ENCODE measurements around the gene LRRC27. TPM values are rescaled to one million over a fixed set of nuclear protein-coding genes. Genes with fewer than 3 reads are reported as not detected.
A peak's percentile ranks its signal among the peaks of the same experiment; 100 is the strongest.

The LRRC27 gene
- total RNA-seq, 2 experiments from 2014 or later: 3.3 to 3.8 TPM

GRCh38 chr10:132401401-132402118, 69.6 kb downstream of the LRRC27 start:
- ChIA-PET CTCF (no interaction called here), POLR2A (no interaction called here)
- no peaks in the 10 kb centered on the region for H3K9me3 Mint-ChIP-seq (ENCODE audit: insufficient read depth)
- H3K4me3 Mint-ChIP-seq: no peak overlapping the region
- ATAC-seq: no peak
- DNase-seq: no peak
- H3K27me3 Mint-ChIP-seq (ENCODE audit: low read depth): no peaks in the 10 kb centered on the region
- no peak overlapping the region for H3K27ac Mint-ChIP-seq
- peaks cover 16% of the 10 kb centered on the region for H3K4me1 Mint-ChIP-seq (ENCODE audit: low read depth)
- peaks cover 10% of the 10 kb centered on the region for H3K36me3 Mint-ChIP-seq (ENCODE audit: low read depth)

DNA sequence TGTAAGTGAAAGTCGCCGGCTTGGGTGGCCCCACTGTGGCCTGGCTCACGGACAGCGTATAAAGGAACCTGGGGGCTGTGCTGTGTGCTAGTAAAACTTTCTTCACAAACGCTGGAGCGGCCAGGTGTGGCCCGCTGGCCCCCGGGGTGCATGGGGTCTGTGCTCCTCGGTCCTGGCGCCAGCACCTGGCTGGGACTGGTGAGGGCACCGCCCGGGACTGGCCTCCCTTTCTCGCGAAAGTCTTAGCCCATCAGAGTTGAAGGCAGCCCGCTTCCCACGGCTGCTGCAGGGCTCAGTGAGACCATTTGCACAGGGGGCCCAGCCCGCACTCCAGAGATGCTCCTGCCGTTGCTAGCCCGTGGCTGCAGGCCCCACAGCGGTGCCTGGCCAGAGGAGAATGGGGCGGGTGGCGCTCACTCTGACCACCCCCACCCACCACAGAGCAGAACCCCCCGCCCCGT, 70.8 kb downstream of the LRRC27 start:
- H3K27me3 Mint-ChIP-seq (ENCODE audit: low read depth): no peaks in the 10 kb centered on the region
- ATAC-seq (no peak), DNase-seq (no peak)
- H3K27ac Mint-ChIP-seq: no peak overlapping the region
- peaks cover 18% of the 10 kb centered on the region for H3K4me1 Mint-ChIP-seq (ENCODE audit: low read depth)
- H3K4me3 Mint-ChIP-seq: no peak overlapping the region
- no peaks in the 10 kb centered on the region for H3K9me3 Mint-ChIP-seq (ENCODE audit: insufficient read depth)
- ChIA-PET CTCF (no interaction called here), POLR2A (no interaction called here)
- H3K36me3 Mint-ChIP-seq (ENCODE audit: low read depth): peaks cover 15% of the 10 kb centered on the region

GRCh38 chr10:132403511-132404168, 71.6 kb downstream of the LRRC27 start:
- CTCF ChIA-PET: no interaction called here
- H3K9me3 Mint-ChIP-seq (ENCODE audit: insufficient read depth): no peaks in the 10 kb centered on the region
- ATAC-seq: no peak

DNA sequence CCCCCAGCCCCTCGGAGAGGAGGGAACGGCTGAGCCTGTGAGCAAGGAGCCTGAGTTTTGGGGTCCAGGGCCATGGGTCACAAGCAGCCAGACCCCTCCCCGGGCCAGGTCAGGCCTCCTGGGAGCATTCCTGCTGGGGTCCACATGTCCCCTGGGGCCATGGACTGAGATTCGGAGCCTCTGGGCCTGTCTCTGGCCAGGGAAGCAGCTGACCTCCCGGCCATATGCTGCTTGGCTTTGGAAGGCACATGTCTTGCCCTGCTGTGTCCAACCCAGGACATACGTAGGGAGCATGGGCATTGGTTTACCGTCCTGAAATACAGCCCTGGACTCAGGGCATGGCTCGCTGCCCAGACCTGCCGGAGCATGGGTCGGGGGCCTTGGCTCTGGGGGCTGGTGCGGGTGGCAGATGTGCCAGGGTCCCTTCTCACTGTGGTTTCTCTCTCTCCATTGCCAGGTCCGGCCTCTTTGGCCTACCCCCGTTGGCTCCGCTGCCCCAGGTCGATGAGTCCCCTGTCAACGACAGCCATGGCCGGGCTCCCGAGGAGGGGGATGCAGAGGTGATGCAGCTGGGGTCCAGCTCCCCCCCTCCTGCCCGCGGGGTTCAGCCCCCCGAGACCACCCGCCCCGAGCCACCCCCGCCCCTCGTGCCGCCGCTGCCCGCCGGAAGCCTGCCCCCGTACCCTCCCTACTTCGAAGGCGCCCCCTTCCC, 72.3 kb downstream of the LRRC27 start:
- peaks cover 15% of the 10 kb centered on the region for H3K36me3 Mint-ChIP-seq (ENCODE audit: low read depth)
- no peaks in the 10 kb centered on the region for H3K9me3 Mint-ChIP-seq (ENCODE audit: insufficient read depth)
- H3K27ac Mint-ChIP-seq: no peak overlapping the region
- POLR2A ChIA-PET: no interaction called here
- H3K4me3 Mint-ChIP-seq: no peak overlapping the region
- no peaks in the 10 kb centered on the region for H3K27me3 Mint-ChIP-seq (ENCODE audit: low read depth)
- DNase-seq (no peak), ATAC-seq (no peak)
- CTCF ChIA-PET: no interaction called here
- peaks cover 19% of the 10 kb centered on the region for H3K4me1 Mint-ChIP-seq (ENCODE audit: low read depth)

More at GRCh38 chr10:132403511-132404168, 71.6 kb downstream of the LRRC27 start:
- Mint-ChIP-seq H3K27ac (no peak overlapping the region), H3K4me1 (ENCODE audit: low read depth) (peaks cover 21% of the 10 kb centered on the region), H3K4me3 (no peak overlapping the region), H3K36me3 (ENCODE audit: low read depth) (peaks cover 15% of the 10 kb centered on the region), H3K27me3 (ENCODE audit: low read depth) (no peaks in the 10 kb centered on the region)
- POLR2A ChIA-PET: no interaction called here
- no peak for DNase-seq

GRCh38 chr10:132404911-132405462, 73.0 kb downstream of the LRRC27 start:
- ChIA-PET CTCF (no interaction called here), POLR2A (no interaction called here)
- Mint-ChIP-seq H3K36me3 (ENCODE audit: low read depth) (peaks cover 12% of the 10 kb centered on the region), H3K27ac (no peak overlapping the region), H3K9me3 (ENCODE audit: insufficient read depth) (no peaks in the 10 kb centered on the region), H3K27me3 (ENCODE audit: low read depth) (no peaks in the 10 kb centered on the region), H3K4me1 (ENCODE audit: low read depth) (peaks cover 14% of the 10 kb centered on the region), H3K4me3 (no peak overlapping the region)
- no peak for ATAC-seq
- DNase-seq: no peak

DNA sequence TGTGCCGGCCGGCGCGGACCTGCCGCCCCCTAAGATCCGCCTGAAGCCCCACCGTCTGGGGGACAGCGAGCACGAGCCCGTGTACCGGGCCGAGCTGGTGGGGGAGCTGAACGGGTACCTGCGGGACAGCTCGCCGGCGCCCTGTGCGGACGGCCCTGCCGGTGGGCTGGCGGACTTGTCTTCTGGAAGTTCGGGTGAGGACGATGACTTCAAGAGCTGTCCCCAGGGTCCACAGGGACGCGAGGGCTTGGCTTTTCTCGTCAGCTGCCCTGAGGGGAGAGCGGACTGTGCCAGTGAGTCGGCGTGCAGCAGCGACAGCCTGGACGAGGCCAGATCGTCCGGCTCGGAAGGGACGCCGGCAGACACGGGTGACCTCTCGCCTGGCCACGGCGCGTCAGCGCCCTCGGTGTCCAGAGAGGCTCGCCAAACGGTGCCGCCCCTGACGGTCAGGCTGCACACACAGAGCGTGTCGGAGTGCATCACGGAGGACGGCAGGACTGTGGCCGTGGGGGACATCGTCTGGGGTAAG, 73.5 kb downstream of the LRRC27 start:
- POLR2A ChIA-PET: no interaction called here
- H3K9me3 Mint-ChIP-seq (ENCODE audit: insufficient read depth): no peaks in the 10 kb centered on the region
- H3K4me1 Mint-ChIP-seq (ENCODE audit: low read depth): peaks cover 14% of the 10 kb centered on the region
- no peaks in the 10 kb centered on the region for H3K27me3 Mint-ChIP-seq (ENCODE audit: low read depth)
- H3K36me3 Mint-ChIP-seq (ENCODE audit: low read depth): peaks cover 12% of the 10 kb centered on the region
- no peak overlapping the region for H3K4me3 Mint-ChIP-seq
- CTCF ChIA-PET: interaction anchor here (1.0 to 1.6 kb wide), 2 partner anchors 38 to 41 kb away, joined by 3 read pairs; no protein-coding TSS in a partner anchor
- DNase-seq (no peak), ATAC-seq (no peak)
- no peak overlapping the region for H3K27ac Mint-ChIP-seq

- Mint-ChIP-seq H3K27me3 (ENCODE audit: low read depth) (no peaks in the 10 kb centered on the region), H3K4me3 (no peak overlapping the region), H3K36me3 (ENCODE audit: low read depth) (peaks cover 12% of the 10 kb centered on the region), H3K27ac (no peak overlapping the region), H3K9me3 (ENCODE audit: insufficient read depth) (no peaks in the 10 kb centered on the region), H3K4me1 (ENCODE audit: low read depth) (peaks cover 14% of the 10 kb centered on the region)
- POLR2A ChIA-PET: no interaction called here
- no peak for DNase-seq
- no peak for ATAC-seq
- CTCF ChIA-PET: interaction anchor here (1.0 to 1.6 kb wide), 2 partner anchors 37 to 41 kb away, joined by 3 read pairs; no protein-coding TSS in a partner anchor
These were observed 74.2 kb downstream of the LRRC27 start for GRCh38 chr10:132406181-132406580.

DNA sequence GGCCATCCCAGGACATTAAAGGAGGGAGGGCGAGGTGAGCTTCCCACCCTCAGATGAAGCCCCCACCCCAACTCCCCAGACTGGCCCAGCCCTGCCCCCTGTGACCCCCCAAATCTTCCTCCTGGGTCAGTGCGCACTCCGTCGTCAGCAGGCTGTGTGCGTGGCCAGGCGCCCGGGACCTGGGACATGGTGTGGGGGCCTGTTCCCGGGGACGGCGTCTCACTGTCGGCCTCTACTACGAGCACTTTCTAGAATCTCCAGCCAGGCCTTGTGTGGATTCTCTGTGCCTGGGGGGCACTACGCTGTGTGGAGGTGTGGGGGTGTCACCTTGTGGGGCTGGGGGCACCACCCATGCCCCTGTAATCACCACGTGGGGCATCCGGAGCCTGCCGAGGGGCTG, 74.8 kb downstream of the LRRC27 start:
- Mint-ChIP-seq H3K27ac (no peak overlapping the region), H3K4me3 (no peak overlapping the region), H3K36me3 (ENCODE audit: low read depth) (peaks cover 12% of the 10 kb centered on the region), H3K27me3 (ENCODE audit: low read depth) (no peaks in the 10 kb centered on the region), H3K9me3 (ENCODE audit: insufficient read depth) (no peaks in the 10 kb centered on the region), H3K4me1 (ENCODE audit: low read depth) (peaks cover 14% of the 10 kb centered on the region)
- CTCF ChIA-PET: interaction anchor here (1.6 kb wide), 1 partner anchor 40 kb away, joined by 3 read pairs; no protein-coding TSS in a partner anchor
- DNase-seq: no peak
- no peak for ATAC-seq
- POLR2A ChIA-PET: no interaction called here

DNA sequence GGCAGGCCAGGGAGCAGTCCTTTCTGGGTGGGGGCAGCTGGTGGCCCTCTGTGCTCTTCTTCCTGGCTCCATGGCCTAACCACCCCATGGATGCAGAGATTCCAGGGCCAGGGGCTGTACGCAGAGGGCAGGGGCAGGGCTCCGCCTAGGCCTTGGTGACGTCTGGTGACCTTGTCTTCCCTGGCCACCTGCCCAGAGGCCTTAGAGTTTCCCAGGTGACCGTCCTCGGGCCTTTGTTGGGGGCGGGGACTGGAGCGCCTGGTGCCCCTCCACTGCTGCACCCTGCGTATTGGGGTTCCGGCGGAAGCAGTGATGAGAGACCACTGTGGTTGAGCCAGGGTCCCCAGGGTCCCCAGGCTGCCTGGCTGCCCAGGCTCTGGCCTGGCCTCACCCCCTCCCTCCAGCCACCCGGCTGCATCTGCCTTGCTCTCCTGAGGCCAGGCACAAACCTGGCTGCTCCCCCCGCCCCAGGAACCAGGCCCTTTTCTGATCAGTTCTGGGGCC, 75.3 kb downstream of the LRRC27 start:
- Mint-ChIP-seq H3K27ac (peak overlapping the region; percentile 64), H3K9me3 (ENCODE audit: insufficient read depth) (no peaks in the 10 kb centered on the region), H3K4me1 (ENCODE audit: low read depth) (peaks cover 14% of the 10 kb centered on the region), H3K36me3 (ENCODE audit: low read depth) (peaks cover 12% of the 10 kb centered on the region), H3K27me3 (ENCODE audit: low read depth) (no peaks in the 10 kb centered on the region), H3K4me3 (no peak overlapping the region)
- CTCF ChIA-PET: no interaction called here
- no peak for DNase-seq
- POLR2A ChIA-PET: no interaction called here
- no peak for ATAC-seq

- Mint-ChIP-seq H3K4me1 (ENCODE audit: low read depth) (peaks cover 14% of the 10 kb centered on the region), H3K36me3 (ENCODE audit: low read depth) (peaks cover 12% of the 10 kb centered on the region), H3K9me3 (ENCODE audit: insufficient read depth) (no peaks in the 10 kb centered on the region), H3K27me3 (ENCODE audit: low read depth) (no peaks in the 10 kb centered on the region), H3K27ac (peak overlapping the region; percentile 77), H3K4me3 (peak overlapping the region; percentile 40)
- CTCF ChIA-PET: interaction anchor here (0.7 kb wide), 1 partner anchor 20 kb away, joined by 4 read pairs; no protein-coding TSS in a partner anchor
- DNase-seq: no peak
- peak; percentile 31 for ATAC-seq
- POLR2A ChIA-PET: no interaction called here
These were observed 75.9 kb downstream of the LRRC27 start for GRCh38 chr10:132407846-132408278.

- H3K4me3 Mint-ChIP-seq: peak overlapping the region; percentile 40
- peaks cover 14% of the 10 kb centered on the region for H3K4me1 Mint-ChIP-seq (ENCODE audit: low read depth)
- DNase-seq (peak; percentile 46), ATAC-seq (peak; percentile 59)
- H3K27me3 Mint-ChIP-seq (ENCODE audit: low read depth): no peaks in the 10 kb centered on the region
- H3K36me3 Mint-ChIP-seq (ENCODE audit: low read depth): peaks cover 12% of the 10 kb centered on the region
- H3K9me3 Mint-ChIP-seq (ENCODE audit: insufficient read depth): no peaks in the 10 kb centered on the region
- POLR2A ChIA-PET: no interaction called here
- H3K27ac Mint-ChIP-seq: peak overlapping the region; percentile 77
- CTCF ChIA-PET: interaction anchor here (0.7 kb wide), 1 partner anchor 21 kb away, joined by 4 read pairs; no protein-coding TSS in a partner anchor
These were observed 76.4 kb downstream of the LRRC27 start for GRCh38 chr10:132408367-132408781.
